PC-9 (cell line): ENCODE data around the gene ZNF774. TPM values are rescaled to one million over a fixed set of nuclear protein-coding genes. Genes with fewer than 3 reads are reported as not detected.

Experiments
- BruUV-seq: library from RNA; stranded (reverse); fragments of 400-500 nt; replicated peaks from 2 replicates; lab custom pipeline; 2021; lab: Mats Ljungman, UMichigan
- CTCF ChIA-PET: fragments of 300-600 bp; sonication (Branson Sonifier 250); formaldehyde crosslinking; loops from one replicate; lab custom pipeline; 2022; ENCODE audit warnings: antibody characterized with exemption; lab: Charles Lee
- POLR2A ChIA-PET: fragments of 300-600 bp; sonication (Branson Sonifier 250); formaldehyde crosslinking; loops from one replicate; lab custom pipeline; 2022; ENCODE audit warnings: antibody characterized with exemption; ENCODE audit not compliant: unreplicated experiment; lab: Charles Lee
- DNase-seq, 2 experiments: peaks; one replicate each; pipeline versions ENCODE4 v3.0.0 to v3.0.0-alpha.2; 2015 to 2022; ENCODE audit warnings: mixed read lengths in 1 of 2
- H2AFZ ChIP-seq: fragments of 200-600 bp; sonication (generic); 2 replicates; pipeline ENCODE4 v1.8.1; 2017; ENCODE audit warnings: antibody characterized with exemption
- H3F3A ChIP-seq: fragments of 200-600 bp; sonication (generic); 2 replicates; pipeline ENCODE4 v1.8.1; 2017; ENCODE audit warnings: antibody characterized with exemption, mild to moderate bottlenecking, low read depth; ENCODE audit not compliant: insufficient read depth
- H3K27ac ChIP-seq: fragments of 200-600 bp; sonication (generic); 2 replicates; pipeline ENCODE4 v1.6.1; 2016; ENCODE audit warnings: mixed run types
- H3K27me3 ChIP-seq: fragments of 200-600 bp; sonication (generic); 2 replicates; pipeline ENCODE4 v1.6.1; 2016; ENCODE audit warnings: low read depth, mixed run types; ENCODE audit not compliant: insufficient read depth
- H3K36me3 ChIP-seq: fragments of 200-600 bp; sonication (generic); 2 replicates; pipeline ENCODE4 v1.6.1; 2016; ENCODE audit warnings: low read depth, mixed run types
- H3K4me1 ChIP-seq: fragments of 200-600 bp; sonication (generic); replicated peaks from 2 replicates; pipeline ENCODE4 v1.6.1; 2016; ENCODE audit warnings: mixed run types; ENCODE audit not compliant: insufficient read depth
- H3K4me2 ChIP-seq: fragments of 200-600 bp; sonication (generic); 2 replicates; pipeline ENCODE4 v1.6.1; 2017; ENCODE audit warnings: mixed run types
- H3K4me3 ChIP-seq: fragments of 200-600 bp; sonication (generic); 2 replicates; pipeline ENCODE4 v1.6.1; 2016; ENCODE audit warnings: mixed run types
- H3K79me2 ChIP-seq: fragments of 200-600 bp; sonication (generic); 2 replicates; pipeline ENCODE4 v1.6.1; 2017; ENCODE audit warnings: low read depth, mixed run types
- H3K9me2 ChIP-seq: fragments of 200-600 bp; sonication (generic); 2 replicates; pipeline ENCODE4 v1.8.1; 2017; ENCODE audit warnings: mild to moderate bottlenecking; ENCODE audit not compliant: insufficient read depth
- H3K9me3 ChIP-seq: fragments of 200-600 bp; sonication (generic); 2 replicates; pipeline ENCODE4 v1.8.1; 2016; ENCODE audit warnings: low read depth; ENCODE audit not compliant: insufficient read depth
- H4K20me1 ChIP-seq: fragments of 200-600 bp; sonication (generic); 2 replicates; pipeline ENCODE4 v1.8.1; 2017; ENCODE audit not compliant: insufficient read depth
- CTCF ChIP-seq: fragments of 200-600 bp; sonication (generic); conservative IDR thresholded peaks from 2 replicates; pipeline ENCODE4 v1.6.1; 2017; ENCODE audit warnings: mixed run types, antibody characterized with exemption, mild to moderate bottlenecking, moderate library complexity
- EZH2 ChIP-seq: fragments of 200-600 bp; sonication (generic); IDR thresholded peaks from 2 replicates; pipeline ENCODE4 v1.8.0; 2017; ENCODE audit warnings: antibody characterized with exemption, low read depth
- intact Hi-C: fragments of 100-400 bp; cut with micrococcal nuclease; formaldehyde crosslinking; loops from one replicate; pipeline ENCODE4 v1.10.0; 2022; ENCODE audit not compliant: unreplicated experiment
- total RNA-seq: library from RNA; stranded (reverse); gene quantifications from 2 replicates; pipeline ENCODE4 v1.2.3, GENCODE V29; 2021

Gene ZNF774
- total RNA-seq, 1 experiment from 2014 or later: 6.3 TPM

DNA sequence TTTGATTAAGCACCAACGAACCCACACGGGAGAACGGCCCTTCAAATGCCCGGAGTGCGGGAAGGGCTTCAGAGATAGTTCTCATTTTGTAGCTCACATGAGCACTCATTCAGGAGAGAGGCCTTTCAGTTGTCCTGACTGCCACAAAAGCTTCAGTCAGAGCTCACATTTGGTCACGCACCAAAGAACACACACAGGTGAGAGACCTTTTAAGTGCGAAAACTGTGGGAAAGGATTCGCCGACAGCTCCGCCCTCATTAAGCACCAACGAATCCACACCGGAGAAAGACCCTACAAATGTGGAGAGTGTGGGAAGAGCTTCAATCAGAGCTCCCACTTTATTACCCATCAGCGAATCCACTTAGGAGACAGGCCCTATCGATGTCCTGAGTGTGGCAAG lies 8.7 kb downstream of the ZNF774 start:
- no peak for DNase-seq
- CTCF ChIA-PET: interaction anchor here (0.6 to 1.0 kb wide), 2 partner anchors 67 to 463 kb away, joined by 3 to 4 read pairs; no protein-coding TSS in a partner anchor
- Histone ChIP-seq H3K9me3 (no peaks in the 10 kb centered on the region), H3F3A (peaks cover 37% of the 10 kb centered on the region), H2AFZ (no peak overlapping the region), H3K27me3 (no peaks in the 10 kb centered on the region), H3K4me2 (no peak overlapping the region), H3K4me1 (peaks cover 49% of the 10 kb centered on the region), H3K79me2 (no peaks in the 10 kb centered on the region), H4K20me1 (no peaks in the 10 kb centered on the region), H3K9me2 (no peaks in the 10 kb centered on the region), H3K4me3 (no peak overlapping the region), H3K27ac (no peak overlapping the region), H3K36me3 (peaks cover 8% of the 10 kb centered on the region; the same call in 1 of the 2 replicates)
- TF ChIP-seq EZH2: no peak
- no peak for TF ChIP-seq CTCF
- BruUV-seq: no TSS peak
- intact Hi-C loops: loop anchor here (5.0 kb wide), 1 partner anchor 38 kb away; no protein-coding TSS in a partner anchor
- POLR2A ChIA-PET: no interaction called here

- Histone ChIP-seq H3F3A (peaks cover 32% of the 10 kb centered on the region), H4K20me1 (no peaks in the 10 kb centered on the region), H3K4me2 (peak overlapping the region; percentile 66), H3K36me3 (peaks cover 8% of the 10 kb centered on the region; the same call in 1 of the 2 replicates), H3K4me3 (no peak overlapping the region), H3K4me1 (peaks cover 47% of the 10 kb centered on the region), H3K27me3 (no peaks in the 10 kb centered on the region), H2AFZ (no peak overlapping the region; the same call in 1 of the 2 replicates), H3K79me2 (no peaks in the 10 kb centered on the region), H3K27ac (peak overlapping the region; percentile 94), H3K9me2 (no peaks in the 10 kb centered on the region), H3K9me3 (no peaks in the 10 kb centered on the region)
- ChIA-PET POLR2A (interaction anchor here (0.7 kb wide), 1 partner anchor 20 kb away, joined by 21 read pairs; no protein-coding TSS in a partner anchor), CTCF (interaction anchor here (1.2 to 1.4 kb wide), 2 partner anchors 25 to 43 kb away, joined by 6 to 9 read pairs; partner anchors contain the start of gene IQGAP1)
- DNase-seq: peak; percentile 21 to 71
- BruUV-seq: no TSS peak
- intact Hi-C loops: loop anchor here (1.0 to 5.0 kb wide), 2 partner anchors 41 to 116 kb away; no protein-coding TSS in a partner anchor
- no peak for TF ChIP-seq EZH2
- no peak for TF ChIP-seq CTCF
These were observed 10.8 kb downstream of the ZNF774 start for GRCh38 chr15:90362936-90363212.

- peak; percentile 27 to 72 for DNase-seq
- Histone ChIP-seq H3K27me3 (no peaks in the 10 kb centered on the region), H3F3A (peaks cover 32% of the 10 kb centered on the region), H3K79me2 (no peaks in the 10 kb centered on the region), H3K4me1 (peaks cover 41% of the 10 kb centered on the region), H3K9me3 (no peaks in the 10 kb centered on the region), H3K9me2 (no peaks in the 10 kb centered on the region), H3K27ac (peak overlapping the region; percentile 94), H3K4me3 (no peak overlapping the region), H3K4me2 (peak overlapping the region; percentile 48), H3K36me3 (peaks cover 8% of the 10 kb centered on the region; the same call in 1 of the 2 replicates), H4K20me1 (no peaks in the 10 kb centered on the region), H2AFZ (no peak overlapping the region)
- POLR2A ChIA-PET: interaction anchor here (0.6 to 0.9 kb wide), 3 partner anchors 23 to 119 kb away, joined by 3 to 22 read pairs (median 9); partner anchors contain the start of gene IQGAP1
- BruUV-seq: no TSS peak
- TF ChIP-seq CTCF: no peak
- no peak for TF ChIP-seq EZH2
- intact Hi-C loops: loop anchor here (1.0 to 5.0 kb wide), 4 partner anchors 24 to 42 kb away; partner anchors contain the start of gene IQGAP1
- CTCF ChIA-PET: no interaction called here
These were observed 12.2 kb downstream of the ZNF774 start for GRCh38 chr15:90364251-90364650.
